HG03575 (cell line): ENCODE data around the gene RETREG3.

Experiments
- ATAC-seq: cut with Tn5 transposase; IDR thresholded peaks from one replicate; pipeline ENCODE4 v1.9.1; 2021; ENCODE audit not compliant: unreplicated experiment, insufficient number of reproducible peaks, low FRiP score; ENCODE audit errors: extremely low read depth

Gene RETREG3

GRCh38 chr17:42577532-42578281 lies 31.5 kb downstream of the RETREG3 start, which contains the start of gene PSMC3IP:
PSMC3IP (minus strand) TSS chr17:42577729; CDS start chr17:42577686, 43 bp downstream.
- ATAC-seq: no peak

DNA sequence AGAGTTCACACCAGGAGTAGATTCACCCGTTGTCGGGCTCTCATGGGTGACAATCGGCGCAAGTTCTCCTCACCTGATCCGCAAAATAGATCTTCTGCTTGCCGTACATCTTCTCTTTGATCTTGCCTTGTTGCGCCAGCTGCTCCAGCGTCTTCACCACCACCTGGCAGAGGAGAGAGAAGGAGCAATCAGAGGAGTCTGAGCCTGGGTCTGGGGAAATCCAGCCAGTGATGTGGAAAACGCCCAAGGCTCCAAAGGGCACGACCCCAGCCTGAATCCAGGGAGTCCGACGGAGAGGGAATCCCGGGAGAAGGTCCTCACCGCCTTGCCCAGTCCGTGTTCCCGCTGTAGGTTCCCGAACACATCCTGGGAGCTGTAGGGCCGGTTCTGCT lies 32.0 kb downstream of the RETREG3 start:
- no peak for ATAC-seq

GRCh38 chr17:42574463-42574862 lies 34.7 kb downstream of the RETREG3 start:
- ATAC-seq: no peak

DNA sequence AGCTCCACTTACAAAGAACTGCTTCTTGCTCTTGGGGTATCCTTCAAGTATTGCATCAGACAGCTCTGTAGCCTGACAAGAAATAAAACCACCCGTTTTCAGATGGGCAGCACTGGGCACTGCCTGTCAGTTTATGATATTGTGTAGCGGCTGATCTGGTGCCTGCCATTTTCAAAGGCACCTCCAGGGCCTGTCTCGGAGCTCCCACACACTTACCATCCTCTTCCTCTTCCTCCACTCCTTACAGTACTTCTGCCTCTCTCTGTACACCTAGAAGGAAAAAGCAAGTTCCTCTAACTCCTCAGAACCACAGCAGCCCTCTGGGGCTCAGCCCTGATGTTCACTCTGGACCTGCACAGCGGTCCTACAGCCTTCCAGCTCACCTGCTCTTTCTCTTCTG lies 36.1 kb downstream of the RETREG3 start:
- ATAC-seq: no peak

GRCh38 chr17:42571435-42572225 lies 37.5 kb downstream of the RETREG3 start:
- no peak for ATAC-seq

- no peak for ATAC-seq
These were observed 40.6 kb downstream of the RETREG3 start for GRCh38 chr17:42568341-42569111.

- no peak for ATAC-seq
These were observed 42.1 kb downstream of the RETREG3 start, which contains the start of gene MLX for GRCh38 chr17:42566883-42567573. MLX (plus strand) TSS chr17:42567100; CDS start chr17:42567125, 25 bp downstream.

DNA sequence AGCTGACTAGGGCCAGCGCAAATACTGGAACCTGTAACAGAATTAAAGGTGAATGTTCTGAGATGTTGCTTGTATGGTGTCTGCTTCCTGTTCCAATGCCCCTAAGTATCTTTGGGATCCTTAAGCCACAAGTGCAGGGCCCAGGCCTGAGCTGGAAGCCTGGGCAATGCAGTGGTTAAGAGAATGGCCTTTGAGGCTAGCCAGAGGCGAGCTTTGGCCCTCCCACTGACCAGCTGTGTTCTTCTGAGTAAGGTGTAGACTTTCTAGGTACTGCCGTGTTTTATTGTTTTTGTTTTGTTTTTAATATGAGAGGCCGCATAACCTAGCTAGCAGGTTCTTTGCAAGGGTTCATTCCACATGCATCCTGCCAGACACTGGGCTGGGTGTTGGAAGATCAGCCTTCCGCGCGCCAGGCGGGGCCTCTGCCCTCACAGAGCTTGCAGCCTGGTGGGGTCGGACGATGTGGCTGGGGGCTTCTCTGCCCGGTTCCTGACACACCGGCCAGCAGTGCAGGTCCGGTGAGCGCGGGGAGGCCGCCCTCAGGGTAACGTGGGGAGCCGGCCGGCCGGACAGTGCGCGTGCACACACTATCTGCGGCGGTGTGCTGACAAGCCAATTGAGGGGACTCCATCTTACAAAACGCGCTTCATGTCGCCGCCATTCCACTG lies 42.8 kb downstream of the RETREG3 start:
- no peak for ATAC-seq

- no peak for ATAC-seq
These were observed 43.5 kb downstream of the RETREG3 start for GRCh38 chr17:42565523-42566214.

DNA sequence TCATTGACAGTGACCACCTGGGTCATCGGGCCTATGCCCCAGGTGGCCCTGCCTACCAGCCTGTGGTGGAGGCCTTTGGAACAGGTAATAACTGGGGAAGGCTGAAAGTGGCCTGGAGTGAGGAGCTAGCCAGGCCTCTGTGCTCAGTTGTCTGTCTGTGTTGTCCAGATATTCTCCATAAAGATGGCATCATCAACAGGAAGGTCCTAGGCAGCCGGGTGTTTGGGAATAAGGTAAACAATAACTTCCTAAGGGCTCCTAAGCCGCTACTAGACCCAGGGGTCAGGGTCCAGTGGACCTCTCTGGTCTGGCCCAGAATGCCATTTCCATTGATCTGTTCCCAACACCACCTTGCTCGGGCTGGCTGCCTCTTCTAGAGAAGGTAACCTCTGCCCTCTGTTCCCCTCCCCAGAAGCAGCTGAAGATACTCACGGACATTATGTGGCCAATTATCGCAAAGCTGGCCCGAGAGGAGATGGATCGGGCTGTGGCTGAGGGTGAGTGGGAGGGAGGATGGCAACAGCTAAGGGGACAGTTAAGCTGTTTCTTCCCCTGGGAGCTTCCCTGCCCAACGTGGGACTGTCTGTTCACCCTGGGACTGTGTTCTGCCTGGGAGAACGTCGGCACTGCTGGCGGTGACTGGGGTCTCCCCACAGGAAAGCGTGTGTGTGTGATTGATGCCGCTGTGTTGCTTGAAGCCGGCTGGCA lies 44.2 kb downstream of the RETREG3 start:
- no peak for ATAC-seq

- ATAC-seq: no peak
These were observed 45.2 kb downstream of the RETREG3 start for GRCh38 chr17:42563950-42564349.

GRCh38 chr17:42563543-42563942 lies 45.6 kb downstream of the RETREG3 start:
- ATAC-seq: no peak

GRCh38 chr17:42563143-42563509 lies 46.0 kb downstream of the RETREG3 start:
- ATAC-seq: no peak

GRCh38 chr17:42562388-42563142 lies 46.6 kb downstream of the RETREG3 start:
- no peak for ATAC-seq

GRCh38 chr17:42561897-42562387 lies 47.2 kb downstream of the RETREG3 start, which contains the start of gene COASY:
COASY (plus strand) TSS chr17:42562148; CDS start chr17:42562623, 475 bp downstream.
- no peak for ATAC-seq

DNA sequence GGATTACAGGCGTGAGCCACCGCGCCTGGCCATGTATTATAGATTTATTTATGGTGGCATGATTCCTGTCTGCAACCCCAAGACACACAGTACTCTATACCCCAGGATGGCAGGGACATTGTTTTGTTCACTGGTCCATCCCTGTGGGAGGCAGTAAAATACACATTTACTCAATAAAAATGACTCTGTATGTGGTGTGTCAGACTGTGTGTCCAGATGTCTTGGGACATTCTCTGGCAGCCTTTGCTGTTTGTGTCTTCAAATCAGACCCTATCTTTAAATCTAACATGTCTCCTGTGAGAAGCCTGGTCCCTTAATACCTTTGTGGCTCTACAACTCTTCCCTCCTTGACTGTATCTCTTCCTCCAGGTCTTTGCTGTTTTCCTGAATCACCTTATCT lies 48.9 kb downstream of the RETREG3 start:
- ATAC-seq: no peak
